Testis (tissue), 2 donors: ENCODE results near the gene CAD.

Experiments used
- POLR2A ChIP-seq: fragments of 450-650 bp; IDR thresholded peaks from one replicate; pipeline ENCODE4 v1.6.1; 2017; ENCODE audit warnings: antibody characterized with exemption, mild to moderate bottlenecking, moderate library complexity
- TF ChIP-seq, protein P1 (sequence below), 3 experiments: fragments of 450-650 bp in 2 of 3; fragments of 200-600 bp in 1 of 3; sonication (generic) in 1 of 3; IDR thresholded peaks; one replicate each; pipeline ENCODE4 v1.5.1; 2016 to 2019; ENCODE audit warnings: antibody characterized with exemption in 3 of 3, mild to moderate bottlenecking in 2 of 3, moderate library complexity in 1 of 3

DNA sequence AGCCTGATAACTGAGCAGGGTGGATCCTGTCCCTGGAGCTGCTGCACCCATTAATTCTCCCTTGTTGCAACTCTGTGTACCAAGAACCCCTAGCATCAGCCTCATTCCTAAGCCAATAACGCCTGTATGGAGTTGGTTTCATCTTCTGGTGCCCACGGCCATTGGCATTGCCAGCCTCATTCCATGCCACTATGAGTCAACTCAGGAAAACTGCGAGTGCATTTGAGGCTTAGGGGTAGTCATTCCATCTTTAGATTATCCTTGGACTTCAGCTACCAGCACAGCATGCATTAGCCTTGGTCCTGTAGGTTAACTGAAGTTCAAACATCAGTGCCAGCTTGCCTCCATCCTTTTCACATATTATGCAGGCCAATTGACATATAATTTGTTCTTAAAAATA, 63.7 kb downstream of the CAD start:
- TF ChIP-seq, protein P1, sequence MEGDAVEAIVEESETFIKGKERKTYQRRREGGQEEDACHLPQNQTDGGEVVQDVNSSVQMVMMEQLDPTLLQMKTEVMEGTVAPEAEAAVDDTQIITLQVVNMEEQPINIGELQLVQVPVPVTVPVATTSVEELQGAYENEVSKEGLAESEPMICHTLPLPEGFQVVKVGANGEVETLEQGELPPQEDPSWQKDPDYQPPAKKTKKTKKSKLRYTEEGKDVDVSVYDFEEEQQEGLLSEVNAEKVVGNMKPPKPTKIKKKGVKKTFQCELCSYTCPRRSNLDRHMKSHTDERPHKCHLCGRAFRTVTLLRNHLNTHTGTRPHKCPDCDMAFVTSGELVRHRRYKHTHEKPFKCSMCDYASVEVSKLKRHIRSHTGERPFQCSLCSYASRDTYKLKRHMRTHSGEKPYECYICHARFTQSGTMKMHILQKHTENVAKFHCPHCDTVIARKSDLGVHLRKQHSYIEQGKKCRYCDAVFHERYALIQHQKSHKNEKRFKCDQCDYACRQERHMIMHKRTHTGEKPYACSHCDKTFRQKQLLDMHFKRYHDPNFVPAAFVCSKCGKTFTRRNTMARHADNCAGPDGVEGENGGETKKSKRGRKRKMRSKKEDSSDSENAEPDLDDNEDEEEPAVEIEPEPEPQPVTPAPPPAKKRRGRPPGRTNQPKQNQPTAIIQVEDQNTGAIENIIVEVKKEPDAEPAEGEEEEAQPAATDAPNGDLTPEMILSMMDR (IDR thresholded peaks at IDR 0.05), result no peak
- no peak for TF ChIP-seq POLR2A
